ENCODE measurements around the gene AKT1. TPM values are rescaled to one million over a fixed set of nuclear protein-coding genes. Genes with fewer than 3 reads are reported as not detected.

Gene AKT1
- total and polyA plus RNA-seq, 2 of the 13 experiments (the other 11 are each of a cell fraction or from before 2014, with no cell fraction given), result 96.2 to 116 TPM

- TF ChIP-seq FIP1L1 (IDR thresholded peaks at IDR 0.05; ENCODE audit: borderline replicate concordance, insufficient read depth, low read depth, low read length), result no peak
- TF ChIP-seq, protein P1, sequence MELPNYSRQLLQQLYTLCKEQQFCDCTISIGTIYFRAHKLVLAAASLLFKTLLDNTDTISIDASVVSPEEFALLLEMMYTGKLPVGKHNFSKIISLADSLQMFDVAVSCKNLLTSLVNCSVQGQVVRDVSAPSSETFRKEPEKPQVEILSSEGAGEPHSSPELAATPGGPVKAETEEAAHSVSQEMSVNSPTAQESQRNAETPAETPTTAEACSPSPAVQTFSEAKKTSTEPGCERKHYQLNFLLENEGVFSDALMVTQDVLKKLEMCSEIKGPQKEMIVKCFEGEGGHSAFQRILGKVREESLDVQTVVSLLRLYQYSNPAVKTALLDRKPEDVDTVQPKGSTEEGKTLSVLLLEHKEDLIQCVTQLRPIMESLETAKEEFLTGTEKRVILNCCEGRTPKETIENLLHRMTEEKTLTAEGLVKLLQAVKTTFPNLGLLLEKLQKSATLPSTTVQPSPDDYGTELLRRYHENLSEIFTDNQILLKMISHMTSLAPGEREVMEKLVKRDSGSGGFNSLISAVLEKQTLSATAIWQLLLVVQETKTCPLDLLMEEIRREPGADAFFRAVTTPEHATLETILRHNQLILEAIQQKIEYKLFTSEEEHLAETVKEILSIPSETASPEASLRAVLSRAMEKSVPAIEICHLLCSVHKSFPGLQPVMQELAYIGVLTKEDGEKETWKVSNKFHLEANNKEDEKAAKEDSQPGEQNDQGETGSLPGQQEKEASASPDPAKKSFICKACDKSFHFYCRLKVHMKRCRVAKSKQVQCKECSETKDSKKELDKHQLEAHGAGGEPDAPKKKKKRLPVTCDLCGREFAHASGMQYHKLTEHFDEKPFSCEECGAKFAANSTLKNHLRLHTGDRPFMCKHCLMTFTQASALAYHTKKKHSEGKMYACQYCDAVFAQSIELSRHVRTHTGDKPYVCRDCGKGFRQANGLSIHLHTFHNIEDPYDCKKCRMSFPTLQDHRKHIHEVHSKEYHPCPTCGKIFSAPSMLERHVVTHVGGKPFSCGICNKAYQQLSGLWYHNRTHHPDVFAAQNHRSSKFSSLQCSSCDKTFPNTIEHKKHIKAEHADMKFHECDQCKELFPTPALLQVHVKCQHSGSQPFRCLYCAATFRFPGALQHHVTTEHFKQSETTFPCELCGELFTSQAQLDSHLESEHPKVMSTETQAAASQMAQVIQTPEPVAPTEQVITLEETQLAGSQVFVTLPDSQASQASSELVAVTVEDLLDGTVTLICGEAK (IDR thresholded peaks at IDR 0.05), result no peak
- TF ChIP-seq, protein P1 (CRISPR knock-in tag; IDR thresholded peaks at IDR 0.05), result no peak
- TF ChIP-seq FOXK1 (CRISPR knock-in tag; IDR thresholded peaks at IDR 0.05; ENCODE audit: borderline replicate concordance, low read depth), result no peak
- TF ChIP-seq SRSF9 (IDR thresholded peaks at IDR 0.05; ENCODE audit: borderline replicate concordance, insufficient read depth, low read depth, low read length, poor library complexity, severe bottlenecking), result no peak
- peak; percentile 27; the same call in 1 of the 2 replicates for TF ChIP-seq ARID4A (CRISPR knock-in tag; IDR thresholded peaks at IDR 0.05; ENCODE audit: borderline replicate concordance)
- no peak for TF ChIP-seq MAZ (IDR thresholded peaks at IDR 0.05; ENCODE audit: borderline replicate concordance, low read depth, low read length)
- TF ChIP-seq MAZ (CRISPR knock-in tag; IDR thresholded peaks at IDR 0.05; ENCODE audit: low read depth), result no peak
- no peak for TF ChIP-seq JUNB (CRISPR knock-in tag; IDR thresholded peaks at IDR 0.05; ENCODE audit: borderline replicate concordance)
- TF ChIP-seq, protein P2, sequence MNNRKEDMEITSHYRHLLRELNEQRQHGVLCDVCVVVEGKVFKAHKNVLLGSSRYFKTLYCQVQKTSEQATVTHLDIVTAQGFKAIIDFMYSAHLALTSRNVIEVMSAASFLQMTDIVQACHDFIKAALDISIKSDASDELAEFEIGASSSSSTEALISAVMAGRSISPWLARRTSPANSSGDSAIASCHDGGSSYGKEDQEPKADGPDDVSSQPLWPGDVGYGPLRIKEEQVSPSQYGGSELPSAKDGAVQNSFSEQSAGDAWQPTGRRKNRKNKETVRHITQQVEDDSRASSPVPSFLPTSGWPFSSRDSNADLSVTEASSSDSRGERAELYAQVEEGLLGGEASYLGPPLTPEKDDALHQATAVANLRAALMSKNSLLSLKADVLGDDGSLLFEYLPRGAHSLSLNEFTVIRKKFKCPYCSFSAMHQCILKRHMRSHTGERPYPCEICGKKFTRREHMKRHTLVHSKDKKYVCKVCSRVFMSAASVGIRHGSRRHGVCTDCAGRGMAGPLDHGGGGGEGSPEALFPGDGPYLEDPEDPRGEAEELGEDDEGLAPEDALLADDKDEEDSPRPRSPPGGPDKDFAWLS (CRISPR knock-in tag; IDR thresholded peaks at IDR 0.05; ENCODE audit: borderline replicate concordance), result no peak
- TF ChIP-seq HMGA1 (CRISPR knock-in tag; conservative IDR thresholded peaks at IDR 0.05), result no peak
- TF ChIP-seq JARID2 (CRISPR knock-in tag; IDR thresholded peaks at IDR 0.05; ENCODE audit: insufficient replicate concordance), result no peak
- no peak for TF ChIP-seq RFXAP (CRISPR knock-in tag; IDR thresholded peaks at IDR 0.05; ENCODE audit: borderline replicate concordance)
These were observed 936 bp downstream of the AKT1 start (continued) for GRCh38 chr14:104794631-104794992.
